HG02938 (cell line): Measurements from ENCODE around the gene LRRC8E.
A peak's percentile ranks its signal among the peaks of the same experiment; 100 is the strongest.

ENCODE experiments used
- ATAC-seq: cut with Tn5 transposase; IDR thresholded peaks from one replicate; pipeline ENCODE4 v1.9.1; 2021; ENCODE audit warnings: mild to moderate bottlenecking, moderate library complexity; ENCODE audit not compliant: unreplicated experiment

Gene LRRC8E

DNA sequence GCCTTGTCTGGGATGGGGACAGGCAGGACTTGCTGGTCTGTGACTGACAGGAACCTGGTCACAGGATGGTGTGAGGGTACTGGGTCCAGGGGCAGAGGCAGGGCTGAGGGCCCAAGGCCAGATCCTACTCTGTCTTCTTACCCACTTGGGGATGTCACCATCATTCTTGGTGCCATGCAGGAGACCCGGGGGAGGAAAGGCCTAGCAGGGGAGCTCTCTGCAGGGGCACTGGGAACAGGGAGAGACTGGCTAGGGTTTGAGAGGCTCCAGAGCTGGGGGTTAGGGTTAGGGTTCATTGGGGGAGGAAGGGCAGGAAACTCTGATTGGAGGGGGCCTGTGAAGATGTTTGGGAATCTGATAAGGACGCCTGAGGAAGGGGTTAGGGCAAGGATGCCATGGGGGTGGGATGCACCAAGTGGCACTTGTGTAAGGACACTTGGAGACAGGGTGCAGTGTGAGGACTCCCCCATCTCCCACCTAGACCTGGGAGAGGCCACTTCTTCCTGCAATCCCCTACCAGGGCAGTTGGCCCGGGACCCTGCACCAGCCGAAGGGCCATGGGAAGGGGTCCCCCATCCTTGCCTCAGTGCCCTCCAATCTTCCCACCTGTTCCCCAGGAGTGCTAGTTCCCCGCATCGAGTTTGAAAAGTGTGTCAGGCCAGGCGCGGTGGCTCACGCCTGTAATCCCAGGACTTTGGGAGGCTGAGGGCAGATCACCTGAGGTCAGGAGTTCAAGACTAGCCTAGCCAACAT is 21.0 kb upstream of the LRRC8E start:
- ATAC-seq: no peak

GRCh38 chr19:7868326-7868670 is 20.0 kb upstream of the LRRC8E start:
- no peak for ATAC-seq

DNA sequence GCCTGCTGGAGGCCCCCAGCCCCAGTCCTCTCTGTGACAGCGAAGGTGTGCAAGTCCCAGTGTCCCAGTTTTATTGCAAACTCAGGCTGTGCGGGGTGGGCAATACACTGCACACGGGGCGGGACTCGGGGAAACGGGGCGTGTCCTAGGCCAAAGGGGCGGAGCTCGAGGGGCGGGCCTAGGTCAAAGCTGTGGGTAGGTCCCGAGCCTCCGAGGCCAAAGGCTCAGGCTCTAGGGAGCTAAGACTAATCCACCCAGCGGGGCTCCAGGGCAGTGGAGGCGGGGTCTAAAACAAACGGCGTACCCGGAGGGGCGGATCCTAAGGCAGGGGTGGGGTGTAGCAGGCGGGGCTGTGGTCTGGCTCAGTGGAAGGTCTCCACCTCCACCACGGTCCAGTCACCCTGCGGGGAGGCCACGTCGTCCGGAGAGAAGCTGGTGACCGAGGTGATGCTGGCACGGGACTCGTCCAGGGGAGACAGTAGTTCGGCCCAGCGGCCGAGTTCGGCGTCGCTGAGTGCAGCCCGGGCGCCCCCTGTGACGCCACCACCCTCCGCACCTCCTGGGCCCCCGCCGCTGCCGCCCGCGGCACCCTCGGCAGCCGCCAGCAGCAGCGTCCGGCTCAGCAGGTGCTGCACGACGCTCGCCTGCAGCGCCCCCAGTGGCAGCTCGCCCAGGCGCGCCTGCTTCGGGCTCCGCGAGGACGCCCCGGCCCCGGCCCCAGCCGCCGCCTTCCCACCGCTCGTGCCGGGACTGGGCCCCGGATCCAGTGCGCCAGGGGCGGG is 19.4 kb upstream of the LRRC8E start:
- peak; percentile 54 for ATAC-seq

DNA sequence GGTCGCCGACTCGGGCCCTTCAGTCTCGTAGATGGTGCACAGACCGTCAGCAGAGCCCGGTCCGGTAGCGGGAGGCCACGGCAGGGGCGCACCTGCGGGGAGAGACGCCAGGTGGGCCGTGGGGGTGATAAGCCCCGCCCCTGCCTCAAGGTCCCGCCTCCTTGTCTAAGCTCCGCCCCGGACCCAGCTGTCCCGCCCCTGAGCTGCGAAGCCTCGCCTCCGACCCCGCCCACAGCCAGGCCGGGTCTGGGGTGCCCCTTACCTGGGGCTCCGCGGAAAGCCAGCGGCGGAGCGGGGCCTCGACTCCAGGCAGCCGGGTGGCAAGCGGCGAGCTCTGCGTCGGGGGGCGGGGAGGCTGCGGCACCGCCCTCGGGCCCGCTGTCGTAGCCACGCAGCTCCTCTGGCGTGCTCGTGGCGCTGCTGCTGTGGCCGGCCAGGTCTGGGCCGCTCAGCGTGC is 18.8 kb upstream of the LRRC8E start:
- ATAC-seq: peak; percentile 41

DNA sequence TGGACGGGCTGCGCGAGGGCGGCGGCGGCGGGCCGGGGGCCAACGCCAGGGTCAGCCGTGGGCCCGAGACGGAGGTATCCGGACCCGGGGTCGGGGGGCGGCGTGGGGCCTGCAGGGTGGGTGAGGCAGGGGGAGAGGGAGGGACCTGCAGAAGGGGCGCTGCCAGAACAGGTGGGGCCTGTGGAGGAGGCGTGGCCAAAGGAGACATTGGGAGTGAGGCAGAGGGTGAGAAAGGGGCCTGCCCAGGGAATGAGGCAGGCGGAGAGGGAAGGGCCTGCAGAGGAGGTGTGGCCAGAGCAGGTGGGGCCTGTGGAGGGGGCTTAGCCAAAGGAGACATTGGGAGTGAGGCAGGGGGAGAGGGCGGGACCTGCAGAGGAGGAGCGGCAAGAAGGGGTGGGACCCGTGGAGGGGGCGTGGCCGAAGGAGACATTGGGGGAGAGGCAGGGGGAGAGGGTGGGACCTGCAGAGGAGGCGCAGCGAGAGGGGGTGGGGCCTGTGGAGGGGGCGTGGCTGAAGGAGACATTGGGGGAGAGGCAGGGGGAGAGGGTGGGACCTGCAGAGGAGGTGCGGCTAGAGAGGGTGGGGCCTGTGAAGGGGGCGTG is 18.3 kb upstream of the LRRC8E start:
- ATAC-seq: no peak

- ATAC-seq: no peak
Observed at GRCh38 chr19:7870571-7871436, 17.5 kb upstream of the LRRC8E start.

DNA sequence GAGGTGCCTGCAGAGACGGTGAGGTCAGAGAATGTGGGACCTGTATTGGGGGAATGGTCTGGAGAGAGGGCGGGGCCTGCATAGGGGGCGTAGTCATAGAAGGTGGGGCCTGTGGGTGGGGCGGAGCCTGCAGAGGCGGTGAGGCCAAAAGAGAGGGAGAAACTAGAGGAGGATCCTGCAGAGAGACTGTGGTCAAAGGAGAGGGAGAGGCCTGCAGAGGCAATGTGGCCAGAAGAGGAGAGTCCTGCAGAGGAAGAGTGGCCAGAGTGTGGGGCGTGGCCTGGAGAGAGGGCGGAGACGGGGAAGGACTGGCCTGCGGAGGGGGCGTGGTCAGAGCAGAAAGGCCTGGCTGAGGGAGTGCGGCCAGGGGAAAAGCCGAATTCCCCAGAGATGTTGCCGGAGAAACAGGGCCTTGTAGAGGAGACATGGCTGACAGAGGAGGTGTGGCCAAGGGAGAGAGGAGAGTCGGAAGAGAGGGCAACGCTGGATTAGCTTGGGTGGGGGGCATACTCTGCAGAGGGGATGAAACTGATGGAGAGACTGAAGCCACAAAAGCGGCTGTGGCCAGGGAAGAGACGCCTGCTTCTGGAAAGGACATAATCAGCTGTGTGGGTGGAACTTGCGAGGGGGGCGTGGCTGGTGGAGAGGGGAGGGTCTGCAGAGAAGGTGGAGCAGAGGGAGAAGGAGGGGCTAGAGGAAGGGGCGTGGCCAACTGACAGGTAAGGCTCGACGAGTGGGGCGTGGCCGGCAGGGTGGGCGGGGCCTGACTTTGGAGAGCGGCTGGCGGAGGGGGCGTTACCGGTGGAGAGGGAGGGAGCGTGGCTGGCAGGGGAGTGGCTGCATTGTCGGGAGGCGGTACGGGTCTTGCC is 16.6 kb upstream of the LRRC8E start:
- no peak for ATAC-seq

DNA sequence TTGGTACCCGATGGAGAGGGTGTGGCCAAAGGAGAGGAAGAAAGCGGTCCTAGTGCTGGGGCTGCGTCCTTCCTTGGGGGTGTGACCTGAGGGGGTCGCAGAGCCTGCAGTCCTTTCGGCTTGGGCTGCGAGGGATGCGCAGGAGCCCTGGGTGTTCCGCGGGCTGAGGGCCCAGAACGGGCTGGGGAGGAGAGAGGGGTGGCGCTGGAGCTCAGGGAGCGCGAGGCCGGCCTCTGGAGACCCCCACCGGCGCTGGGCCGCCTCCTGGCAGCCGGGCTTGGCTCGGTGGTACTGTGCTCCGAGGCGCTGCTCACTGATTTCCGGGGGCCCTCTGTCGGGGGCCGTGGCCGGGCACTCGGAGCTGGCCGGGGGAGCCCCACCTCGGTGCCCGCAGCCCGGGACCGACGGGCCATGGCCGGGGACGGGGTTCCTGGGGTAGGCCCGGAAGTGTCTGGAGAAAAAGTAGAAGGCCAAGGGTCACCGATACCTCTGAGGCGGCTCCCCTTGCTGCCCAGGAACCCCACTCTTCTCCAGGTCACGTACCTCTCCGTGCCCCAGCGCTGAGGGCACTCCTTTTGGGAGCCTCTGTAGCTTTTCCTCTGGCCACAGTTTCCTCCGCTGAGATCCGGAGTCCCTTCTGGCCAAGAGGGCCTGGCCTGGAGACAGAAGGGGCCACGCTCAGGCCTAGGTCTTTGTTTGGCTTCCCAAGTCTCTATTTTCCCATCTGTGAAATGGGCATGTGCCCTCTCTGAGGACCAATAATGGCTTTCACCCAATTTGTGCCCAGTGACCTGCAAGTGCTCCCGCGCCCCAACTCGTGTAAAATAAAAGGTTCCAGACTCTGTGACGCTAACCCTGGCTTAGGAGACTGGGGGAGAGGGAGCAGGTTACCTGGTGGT is 15.8 kb upstream of the LRRC8E start:
- no peak for ATAC-seq

- ATAC-seq: no peak
Observed at GRCh38 chr19:7873304-7874075, 14.8 kb upstream of the LRRC8E start.

- ATAC-seq: no peak
Observed at GRCh38 chr19:7874076-7874896, 14.0 kb upstream of the LRRC8E start, which contains the start of gene PRR36. PRR36 (minus strand) TSS chr19:7874390; CDS start chr19:7873689, 701 bp downstream.

- no peak for ATAC-seq
Observed at GRCh38 chr19:7874897-7875273, 13.4 kb upstream of the LRRC8E start.

DNA sequence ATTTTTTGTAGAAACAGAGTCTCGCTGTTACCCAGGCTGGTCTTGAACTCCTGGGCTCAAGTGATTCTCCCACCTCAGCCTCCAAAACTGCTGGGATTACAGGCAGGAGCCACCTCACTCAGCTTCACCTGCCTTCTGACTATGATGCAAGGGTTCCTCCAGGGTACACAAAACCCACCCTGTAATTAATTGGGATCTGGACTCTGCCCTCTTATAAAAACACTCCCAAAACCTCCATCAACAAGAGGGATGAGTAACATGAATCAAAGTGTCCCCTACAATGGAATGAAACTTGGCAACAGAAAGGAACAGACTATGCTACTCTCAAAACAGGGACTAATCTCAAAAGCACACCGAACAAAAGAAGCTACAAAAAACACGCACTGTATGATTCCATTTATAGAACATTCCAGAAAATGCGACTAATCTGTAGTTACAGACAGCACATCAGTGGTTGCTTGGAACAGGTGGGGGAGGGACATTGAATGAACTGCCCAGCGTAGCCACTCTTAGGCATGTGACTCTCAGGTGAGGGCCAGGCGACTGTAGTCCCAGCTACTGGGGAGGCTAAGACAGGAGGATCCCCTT is 11.0 kb upstream of the LRRC8E start:
- ATAC-seq: no peak

DNA sequence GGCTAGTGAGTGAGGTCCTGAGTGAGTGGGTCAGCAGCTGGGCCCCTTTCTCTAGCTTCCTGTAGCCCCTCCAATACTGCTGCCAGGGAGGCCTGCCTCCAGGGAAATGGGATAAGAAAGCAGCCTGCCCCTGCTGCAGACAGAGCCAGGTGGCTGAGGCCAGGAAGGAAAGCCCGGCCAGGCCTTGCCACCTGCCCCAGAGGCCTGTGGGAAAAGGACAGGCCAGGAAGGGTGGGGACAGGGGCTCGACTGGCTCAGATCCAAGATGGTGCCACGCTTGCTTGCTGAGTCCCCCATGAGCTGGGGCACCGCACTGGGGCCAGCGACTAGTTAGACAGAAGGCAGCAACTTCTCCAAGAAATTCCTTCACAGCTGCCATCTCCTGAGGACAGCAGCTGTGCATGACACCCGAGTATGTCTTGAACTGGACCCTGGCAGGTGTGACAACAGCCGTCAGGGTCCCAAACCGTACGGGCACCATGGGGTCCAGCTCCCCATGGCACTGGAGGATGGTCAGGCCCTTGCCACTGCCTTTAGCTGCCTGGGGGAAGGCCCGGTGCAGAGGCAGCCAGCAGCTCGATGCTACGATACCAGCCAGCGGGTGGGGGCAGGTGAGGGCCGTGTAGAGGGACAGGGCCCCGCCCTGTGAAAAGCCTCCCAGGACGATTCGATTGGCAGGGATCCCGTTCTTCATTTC is 9.1 kb upstream of the LRRC8E start:
- ATAC-seq: no peak

DNA sequence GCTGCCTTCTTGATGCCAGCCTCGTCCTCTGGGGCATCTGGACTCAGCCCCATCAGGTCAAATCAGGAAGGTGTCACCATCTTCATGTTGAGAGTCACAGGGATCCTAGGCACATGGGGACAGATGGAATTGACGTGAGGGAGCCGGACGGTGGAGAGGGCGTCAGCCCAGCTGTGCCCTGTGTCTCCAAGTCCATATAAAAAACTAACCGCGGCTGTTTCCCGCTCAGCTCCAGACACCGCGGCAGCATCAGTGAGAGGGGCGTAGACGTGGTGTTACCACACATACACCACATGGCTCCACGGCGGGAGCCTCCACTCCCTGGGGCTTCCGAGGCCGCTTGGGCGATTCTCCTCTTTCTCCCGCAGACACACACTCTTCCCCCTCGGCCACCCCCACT is 8.5 kb upstream of the LRRC8E start:
- ATAC-seq: no peak

DNA sequence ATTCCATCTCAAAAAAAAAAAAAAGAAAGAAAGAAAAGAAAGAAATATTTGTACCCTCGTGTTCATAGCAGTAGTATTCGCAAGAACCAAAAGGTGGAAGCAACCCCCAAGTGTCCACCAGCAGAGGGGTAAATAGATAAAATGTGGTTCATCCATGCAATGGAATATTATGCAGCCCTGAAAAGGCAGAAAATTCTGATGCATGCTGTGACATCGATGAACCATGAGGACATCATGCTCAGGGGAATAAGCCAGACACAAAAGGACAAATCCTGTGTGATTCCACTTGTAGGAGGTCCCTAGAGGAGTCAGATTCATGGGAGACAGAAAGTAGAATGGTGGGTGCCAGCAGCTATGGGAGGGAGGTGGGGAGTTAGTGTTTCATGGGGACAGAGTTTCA is 6.4 kb upstream of the LRRC8E start:
- ATAC-seq: no peak

DNA sequence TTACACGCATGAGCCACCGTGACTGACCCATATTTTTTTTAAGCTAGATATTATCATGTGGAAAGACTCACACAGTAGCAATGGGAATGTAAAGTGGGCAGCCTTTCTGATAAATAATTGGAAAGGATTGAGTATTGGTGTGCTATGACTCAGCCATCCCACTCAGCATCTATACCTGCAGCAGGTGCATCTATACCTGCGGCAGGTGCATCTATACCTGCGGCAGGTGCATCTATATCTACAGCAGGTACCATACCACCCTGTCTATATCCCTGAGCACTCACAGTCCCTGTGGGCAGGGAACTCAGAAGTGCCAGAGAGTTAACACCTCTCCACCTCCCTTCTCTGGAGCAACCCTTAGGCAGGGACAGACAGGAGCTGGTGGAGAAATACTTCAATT is 5.2 kb upstream of the LRRC8E start:
- ATAC-seq: no peak
